Left ventricle myocardium inferior (tissue), 1 donor: ENCODE results near the gene UMODL1. TPM values are rescaled to one million over a fixed set of nuclear protein-coding genes. Genes with fewer than 3 reads are reported as not detected.

Source experiments
- DNase-seq: peaks from one replicate; pipeline ENCODE4 v3.0.0-alpha.2; 2020
- H3K27ac ChIP-seq: fragments of 200-600 bp; replicated peaks from 2 replicates; pipeline ENCODE4 v1.8.0; 2021
- H3K27me3 ChIP-seq: fragments of 200-600 bp; 2 replicates; pipeline ENCODE4 v1.8.0; 2021; ENCODE audit warnings: low read depth
- H3K36me3 ChIP-seq: fragments of 200-600 bp; 2 replicates; pipeline ENCODE4 v1.8.0; 2021
- H3K4me1 ChIP-seq: fragments of 200-600 bp; 2 replicates; pipeline ENCODE4 v1.8.0; 2021
- H3K4me3 ChIP-seq: fragments of 200-600 bp; 2 replicates; pipeline ENCODE4 v1.8.0; 2021; ENCODE audit warnings: mild to moderate bottlenecking, moderate library complexity
- H3K9me3 ChIP-seq: fragments of 200-600 bp; replicated peaks from 2 replicates; pipeline ENCODE4 v1.8.0; 2021
- intact Hi-C: fragments of 100-400 bp; cut with micrococcal nuclease; formaldehyde crosslinking; loops from one replicate; pipeline ENCODE4 v1.11.0; 2022
- total RNA-seq: library from RNA; stranded (reverse); fragmentation: NEBNext Ultra II Directional; extraction: Animal tissue kit (Norgen Biotek cat#: 25700); gene quantifications from one replicate; pipeline ENCODE4 v1.2.1, GENCODE V29; 2021
- TF ChIP-seq, protein P1 (sequence below): fragments of 200-600 bp; IDR thresholded peaks from 2 replicates; pipeline ENCODE4 v1.8.0; 2021; ENCODE audit warnings: antibody characterized with exemption, mild to moderate bottlenecking, borderline replicate concordance
- donor health status: DM: no; HTN: yes; CAD: no; lungs with severe emphysema.

Gene UMODL1
- total RNA-seq, 1 donor from 2014 or later, result 0.08 TPM

DNA sequence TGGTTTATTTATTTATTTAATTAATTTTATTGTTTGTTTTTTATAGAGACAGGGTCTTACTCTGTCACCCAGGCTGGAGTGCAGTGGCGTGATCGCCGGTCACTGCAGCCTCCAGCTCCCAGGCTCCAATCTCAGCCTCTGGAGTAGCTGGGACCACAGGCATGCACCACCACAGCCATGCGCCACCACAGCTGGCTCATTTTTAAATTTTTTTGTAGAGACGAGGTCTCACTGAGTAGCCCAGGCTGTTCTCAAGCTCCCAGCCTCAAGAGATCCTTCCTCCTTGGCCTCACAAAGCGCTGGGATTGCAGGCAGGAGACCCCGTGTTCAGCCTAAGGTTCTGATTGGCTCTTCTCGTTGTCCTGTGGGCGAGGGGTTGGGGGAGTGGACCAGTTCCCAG is 22.1 kb downstream of the UMODL1 start:
- DNase-seq, result no peak
- Histone ChIP-seq H3K4me1 (peaks cover 14% of the 10 kb centered on the region), H3K27ac (no peak overlapping the region), H3K9me3 (peaks cover 14% of the 10 kb centered on the region), H3K4me3 (no peak overlapping the region), H3K27me3 (peaks cover 57% of the 10 kb centered on the region), H3K36me3 (no peaks in the 10 kb centered on the region)
- intact Hi-C loops, result no loop called here
- TF ChIP-seq, protein P1, sequence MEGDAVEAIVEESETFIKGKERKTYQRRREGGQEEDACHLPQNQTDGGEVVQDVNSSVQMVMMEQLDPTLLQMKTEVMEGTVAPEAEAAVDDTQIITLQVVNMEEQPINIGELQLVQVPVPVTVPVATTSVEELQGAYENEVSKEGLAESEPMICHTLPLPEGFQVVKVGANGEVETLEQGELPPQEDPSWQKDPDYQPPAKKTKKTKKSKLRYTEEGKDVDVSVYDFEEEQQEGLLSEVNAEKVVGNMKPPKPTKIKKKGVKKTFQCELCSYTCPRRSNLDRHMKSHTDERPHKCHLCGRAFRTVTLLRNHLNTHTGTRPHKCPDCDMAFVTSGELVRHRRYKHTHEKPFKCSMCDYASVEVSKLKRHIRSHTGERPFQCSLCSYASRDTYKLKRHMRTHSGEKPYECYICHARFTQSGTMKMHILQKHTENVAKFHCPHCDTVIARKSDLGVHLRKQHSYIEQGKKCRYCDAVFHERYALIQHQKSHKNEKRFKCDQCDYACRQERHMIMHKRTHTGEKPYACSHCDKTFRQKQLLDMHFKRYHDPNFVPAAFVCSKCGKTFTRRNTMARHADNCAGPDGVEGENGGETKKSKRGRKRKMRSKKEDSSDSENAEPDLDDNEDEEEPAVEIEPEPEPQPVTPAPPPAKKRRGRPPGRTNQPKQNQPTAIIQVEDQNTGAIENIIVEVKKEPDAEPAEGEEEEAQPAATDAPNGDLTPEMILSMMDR, result no peak

DNA sequence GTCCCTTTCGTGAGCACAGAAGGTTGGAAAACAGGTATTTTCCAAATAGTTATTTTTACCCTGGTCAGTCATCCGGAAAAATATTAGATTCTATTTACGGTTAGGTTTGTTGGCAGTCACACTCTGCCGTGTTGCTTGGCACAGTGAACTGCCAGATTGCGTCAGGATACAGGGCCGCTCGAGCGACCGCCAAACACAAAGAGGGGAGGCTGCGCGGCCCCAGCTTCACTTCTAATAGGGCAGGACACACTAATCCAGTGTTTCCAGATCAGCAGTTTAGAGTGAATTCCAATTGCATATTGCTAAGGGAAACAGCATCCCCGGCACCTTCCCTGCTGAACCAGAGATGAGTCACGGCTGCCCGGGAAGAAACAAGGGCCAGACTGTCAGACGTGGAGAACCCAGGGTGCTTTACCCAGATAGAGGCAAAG is 22.9 kb downstream of the UMODL1 start:
- TF ChIP-seq, protein P1, result no peak
- peaks cover 18% of the 10 kb centered on the region for H3K4me1 ChIP-seq
- no peak for DNase-seq
- intact Hi-C loops, result no loop called here
- peaks cover 14% of the 10 kb centered on the region for H3K9me3 ChIP-seq
- no peak overlapping the region for H3K4me3 ChIP-seq
- H3K36me3 ChIP-seq, result no peaks in the 10 kb centered on the region
- peaks cover 55% of the 10 kb centered on the region for H3K27me3 ChIP-seq
- no peak overlapping the region for H3K27ac ChIP-seq

DNA sequence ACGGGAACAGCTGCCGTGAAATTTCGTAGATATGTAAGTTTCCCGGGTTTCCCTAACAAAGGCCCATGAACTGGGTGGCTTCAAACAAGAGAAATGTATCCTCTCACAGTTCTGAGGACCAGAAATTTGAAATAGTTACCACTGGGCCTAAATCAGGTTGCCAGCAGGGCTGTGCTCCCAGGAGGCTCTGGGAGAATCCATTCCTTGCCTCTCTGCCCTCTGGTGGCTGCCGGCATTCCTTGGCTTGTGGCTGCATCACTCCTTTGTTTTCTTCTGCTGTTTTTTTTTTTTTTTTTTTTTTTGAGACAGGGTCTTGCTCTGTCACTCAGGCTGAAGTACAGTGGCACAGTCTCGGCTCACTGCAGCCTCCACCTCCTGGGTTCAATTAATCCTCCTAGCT is 23.7 kb downstream of the UMODL1 start:
- intact Hi-C loops, result no loop called here
- TF ChIP-seq, protein P1, result no peak
- peaks cover 52% of the 10 kb centered on the region for H3K27me3 ChIP-seq
- H3K4me3 ChIP-seq, result no peak overlapping the region
- no peak overlapping the region for H3K27ac ChIP-seq
- H3K36me3 ChIP-seq, result no peaks in the 10 kb centered on the region
- no peak for DNase-seq
- peaks cover 18% of the 10 kb centered on the region for H3K4me1 ChIP-seq
- H3K9me3 ChIP-seq, result peaks cover 14% of the 10 kb centered on the region

DNA sequence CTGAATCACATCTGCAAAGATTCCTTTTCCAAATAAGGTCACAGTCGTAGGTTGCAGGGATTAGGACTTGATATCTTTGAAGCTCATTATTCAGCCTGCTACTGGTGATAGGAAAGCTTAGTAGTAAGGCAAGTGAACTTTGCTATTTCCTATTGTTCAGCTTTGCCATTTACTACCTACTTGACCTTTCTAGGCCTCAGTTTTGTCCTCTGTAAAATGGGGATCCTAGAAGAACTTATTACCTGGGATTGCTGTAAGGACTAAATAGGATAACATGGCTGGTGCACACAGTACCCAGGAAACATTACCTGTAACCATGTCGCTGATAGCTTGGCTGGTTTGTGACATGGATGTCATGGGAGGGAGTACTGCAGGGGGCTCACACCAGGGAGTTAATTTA is 24.5 kb downstream of the UMODL1 start:
- H3K27ac ChIP-seq, result no peak overlapping the region
- no peak for DNase-seq
- H3K4me3 ChIP-seq, result no peak overlapping the region
- intact Hi-C loops, result no loop called here
- H3K9me3 ChIP-seq, result peaks cover 14% of the 10 kb centered on the region
- TF ChIP-seq, protein P1, result no peak
- no peaks in the 10 kb centered on the region for H3K36me3 ChIP-seq
- H3K27me3 ChIP-seq, result peaks cover 52% of the 10 kb centered on the region
- H3K4me1 ChIP-seq, result peaks cover 18% of the 10 kb centered on the region

- H3K9me3 ChIP-seq, result peaks cover 14% of the 10 kb centered on the region
- peaks cover 43% of the 10 kb centered on the region for H3K27me3 ChIP-seq
- H3K4me3 ChIP-seq, result no peak overlapping the region
- intact Hi-C loops, result no loop called here
- no peaks in the 10 kb centered on the region for H3K36me3 ChIP-seq
- H3K27ac ChIP-seq, result peak overlapping the region; percentile 73
- DNase-seq, result no peak
- TF ChIP-seq, protein P1, result no peak
- H3K4me1 ChIP-seq, result peaks cover 18% of the 10 kb centered on the region
Observed at GRCh38 chr21:42096566-42096965, 25.4 kb downstream of the UMODL1 start.
